Duodenal mucosa (tissue), 2 donors: ENCODE results near the gene SUGP2.

Source experiments
- H3K27ac ChIP-seq: one replicate; pipeline ENCODE4 v1.7.0; 2013; ENCODE audit warnings: low read depth, low read length
- H3K27me3 ChIP-seq, 2 donors: one replicate each; pipeline ENCODE4 v1.7.0; 2013; ENCODE audit warnings: low read length in 2 of 2, control low read depth in 1 of 2; ENCODE audit not compliant: insufficient read depth in 2 of 2, control insufficient read depth in 1 of 2
- H3K36me3 ChIP-seq, 2 donors: one replicate each; pipeline ENCODE4 v1.7.0; 2013; ENCODE audit warnings: low read length in 2 of 2, control low read depth in 1 of 2; ENCODE audit not compliant: insufficient read depth in 2 of 2, control insufficient read depth in 1 of 2
- H3K4me1 ChIP-seq, 2 donors: one replicate each; pipeline ENCODE4 v1.7.0; 2013; ENCODE audit warnings: low read length in 2 of 2, control low read depth in 1 of 2; ENCODE audit not compliant: insufficient read depth in 2 of 2, control insufficient read depth in 1 of 2
- H3K4me3 ChIP-seq, 2 donors: one replicate each; pipeline ENCODE4 v1.7.0; 2013; ENCODE audit warnings: low read length in 2 of 2, low read depth in 1 of 2
- H3K9ac ChIP-seq, 2 donors: one replicate each; pipeline ENCODE4 v1.7.0; 2013; ENCODE audit warnings: low read length in 2 of 2, low read depth in 1 of 2
- H3K9me3 ChIP-seq, 2 donors: one replicate each; pipeline ENCODE4 v1.7.0; 2013; ENCODE audit warnings: low read length in 2 of 2, control low read depth in 1 of 2; ENCODE audit not compliant: control insufficient read depth in 1 of 2

Gene SUGP2

GRCh38 chr19:19052921-19053320 lies 19.6 kb upstream of the SUGP2 start:
- Histone ChIP-seq H3K4me3 (no peak overlapping the region), H3K27me3 (no peaks in the 10 kb centered on the region), H3K27ac (no peak overlapping the region), H3K4me1 (no peaks in the 10 kb centered on the region), H3K36me3 (peaks cover 11 to 56% of the 10 kb centered on the region in 2 donors), H3K9ac (no peak overlapping the region), H3K9me3 (no peaks in the 10 kb centered on the region)

- Histone ChIP-seq H3K36me3 (peaks cover 11 to 54% of the 10 kb centered on the region in 2 donors), H3K4me3 (no peak overlapping the region), H3K9me3 (no peaks in the 10 kb centered on the region), H3K27ac (no peak overlapping the region), H3K9ac (no peak overlapping the region), H3K27me3 (no peaks in the 10 kb centered on the region), H3K4me1 (no peaks in the 10 kb centered on the region)
Observed at GRCh38 chr19:19051478-19052213, 18.3 kb upstream of the SUGP2 start.

- H3K9me3 ChIP-seq, result no peaks in the 10 kb centered on the region
- no peaks in the 10 kb centered on the region for H3K27me3 ChIP-seq
- no peak overlapping the region for H3K27ac ChIP-seq
- peaks cover 11 to 51% of the 10 kb centered on the region in 2 donors for H3K36me3 ChIP-seq
- H3K4me1 ChIP-seq, result no peaks in the 10 kb centered on the region
- no peak overlapping the region for H3K4me3 ChIP-seq
- H3K9ac ChIP-seq, result no peak overlapping the region
Observed at GRCh38 chr19:19050731-19051130, 17.4 kb upstream of the SUGP2 start.

- H3K36me3 ChIP-seq, result peaks cover 11 to 45% of the 10 kb centered on the region in 2 donors
- H3K4me3 ChIP-seq, result no peak overlapping the region
- H3K27me3 ChIP-seq, result no peaks in the 10 kb centered on the region
- H3K9ac ChIP-seq, result no peak overlapping the region
- no peaks in the 10 kb centered on the region for H3K9me3 ChIP-seq
- H3K27ac ChIP-seq, result no peak overlapping the region
- H3K4me1 ChIP-seq, result no peaks in the 10 kb centered on the region
Observed at GRCh38 chr19:19050104-19050503, 16.8 kb upstream of the SUGP2 start.

GRCh38 chr19:19049406-19049805 lies 16.1 kb upstream of the SUGP2 start:
- H3K9ac ChIP-seq, result no peak overlapping the region
- no peak overlapping the region for H3K27ac ChIP-seq
- H3K4me1 ChIP-seq, result no peaks in the 10 kb centered on the region
- peaks cover 11 to 41% of the 10 kb centered on the region in 2 donors for H3K36me3 ChIP-seq
- H3K27me3 ChIP-seq, result no peaks in the 10 kb centered on the region
- no peak overlapping the region for H3K4me3 ChIP-seq
- no peaks in the 10 kb centered on the region for H3K9me3 ChIP-seq

- no peak overlapping the region for H3K27ac ChIP-seq
- no peaks in the 10 kb centered on the region for H3K9me3 ChIP-seq
- no peaks in the 10 kb centered on the region for H3K4me1 ChIP-seq
- no peaks in the 10 kb centered on the region for H3K27me3 ChIP-seq
- H3K9ac ChIP-seq, result no peak overlapping the region
- H3K36me3 ChIP-seq, result peaks cover 12 to 29% of the 10 kb centered on the region in 2 donors
- H3K4me3 ChIP-seq, result no peak overlapping the region
Observed at GRCh38 chr19:19043881-19044280, 10.6 kb upstream of the SUGP2 start.

GRCh38 chr19:19043481-19043880 lies 10.2 kb upstream of the SUGP2 start:
- Histone ChIP-seq H3K9ac (no peak overlapping the region), H3K27ac (no peak overlapping the region), H3K27me3 (no peaks in the 10 kb centered on the region), H3K9me3 (no peaks in the 10 kb centered on the region), H3K36me3 (peaks cover 12 to 29% of the 10 kb centered on the region in 2 donors), H3K4me3 (no peak overlapping the region), H3K4me1 (no peaks in the 10 kb centered on the region)

- Histone ChIP-seq H3K4me3 (no peak overlapping the region), H3K27me3 (no peaks in the 10 kb centered on the region), H3K4me1 (no peaks in the 10 kb centered on the region), H3K9ac (no peak overlapping the region), H3K9me3 (no peaks in the 10 kb centered on the region), H3K27ac (no peak overlapping the region), H3K36me3 (peaks cover 12 to 27% of the 10 kb centered on the region in 2 donors)
Observed at GRCh38 chr19:19042732-19043280, 9.5 kb upstream of the SUGP2 start.

- Histone ChIP-seq H3K4me1 (no peaks in the 10 kb centered on the region), H3K27me3 (no peaks in the 10 kb centered on the region), H3K36me3 (peaks cover 12 to 27% of the 10 kb centered on the region in 2 donors), H3K27ac (no peak overlapping the region), H3K9ac (no peak overlapping the region), H3K4me3 (no peak overlapping the region), H3K9me3 (no peaks in the 10 kb centered on the region)
Observed at GRCh38 chr19:19040417-19040816, 7.1 kb upstream of the SUGP2 start.

- H3K27ac ChIP-seq, result no peak overlapping the region
- H3K4me3 ChIP-seq, result no peak overlapping the region
- peaks cover 12 to 27% of the 10 kb centered on the region in 2 donors for H3K36me3 ChIP-seq
- no peaks in the 10 kb centered on the region for H3K4me1 ChIP-seq
- no peak overlapping the region for H3K9ac ChIP-seq
- no peaks in the 10 kb centered on the region for H3K9me3 ChIP-seq
- H3K27me3 ChIP-seq, result no peaks in the 10 kb centered on the region
Observed at GRCh38 chr19:19039901-19040300, 6.6 kb upstream of the SUGP2 start.
